PC-9 (cell line): Measurements from ENCODE around the gene SCAF1.

Experiments
- EZH2 ChIP-seq: fragments of 200-600 bp; sonication (generic); IDR thresholded peaks from 2 replicates; pipeline ENCODE4 v1.8.0; 2017; ENCODE audit warnings: antibody characterized with exemption, low read depth
- TF ChIP-seq, protein P1 (sequence below): fragments of 200-600 bp; sonication (generic); conservative IDR thresholded peaks from 2 replicates; pipeline ENCODE4 v1.6.1; 2017; ENCODE audit warnings: mixed run types, antibody characterized with exemption, mild to moderate bottlenecking, moderate library complexity

DNA sequence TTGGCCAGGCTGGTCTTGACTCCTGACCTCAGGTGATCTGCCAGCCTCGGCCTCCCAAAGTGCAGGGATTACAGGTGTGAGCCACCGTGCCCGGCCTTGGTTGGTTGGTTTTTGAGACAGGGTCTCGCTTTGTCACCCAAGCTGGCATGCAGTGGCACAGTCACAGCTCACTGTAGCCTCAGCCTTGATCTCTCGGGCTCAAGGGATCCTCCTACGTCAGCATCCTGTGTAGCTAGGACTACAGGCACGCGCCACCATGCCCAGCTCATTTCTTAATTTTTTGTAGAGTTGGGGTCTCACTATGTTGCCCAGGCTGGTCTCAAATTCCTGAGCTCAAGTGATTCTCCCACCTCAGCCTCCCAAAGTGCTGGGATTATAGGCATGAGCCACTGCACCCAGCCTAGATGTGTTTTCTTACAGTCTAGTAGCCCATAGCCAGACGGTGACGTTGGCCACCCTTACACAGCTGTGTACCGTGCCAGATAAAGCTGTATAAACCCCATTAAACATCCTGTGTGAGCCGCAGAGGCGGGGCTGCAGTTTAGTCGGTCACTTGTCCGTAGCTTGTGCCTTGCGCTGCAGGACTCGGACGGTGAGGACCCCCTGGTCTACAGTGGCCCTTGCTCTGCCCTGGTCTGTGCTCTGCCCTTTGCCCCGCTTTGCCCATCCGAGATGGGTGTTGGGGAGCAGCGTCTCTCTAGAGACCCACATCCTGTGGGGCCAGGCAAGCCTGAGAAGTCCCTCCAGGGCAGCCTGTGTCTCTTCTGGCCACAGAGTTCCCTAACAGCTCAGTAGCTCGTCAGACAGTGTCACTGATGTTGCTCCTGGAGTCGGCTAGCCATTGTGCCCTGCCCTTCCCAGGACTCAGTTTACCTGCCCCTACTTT lies 13.8 kb downstream of the SCAF1 start:
- TF ChIP-seq EZH2: no peak
- TF ChIP-seq, protein P1, sequence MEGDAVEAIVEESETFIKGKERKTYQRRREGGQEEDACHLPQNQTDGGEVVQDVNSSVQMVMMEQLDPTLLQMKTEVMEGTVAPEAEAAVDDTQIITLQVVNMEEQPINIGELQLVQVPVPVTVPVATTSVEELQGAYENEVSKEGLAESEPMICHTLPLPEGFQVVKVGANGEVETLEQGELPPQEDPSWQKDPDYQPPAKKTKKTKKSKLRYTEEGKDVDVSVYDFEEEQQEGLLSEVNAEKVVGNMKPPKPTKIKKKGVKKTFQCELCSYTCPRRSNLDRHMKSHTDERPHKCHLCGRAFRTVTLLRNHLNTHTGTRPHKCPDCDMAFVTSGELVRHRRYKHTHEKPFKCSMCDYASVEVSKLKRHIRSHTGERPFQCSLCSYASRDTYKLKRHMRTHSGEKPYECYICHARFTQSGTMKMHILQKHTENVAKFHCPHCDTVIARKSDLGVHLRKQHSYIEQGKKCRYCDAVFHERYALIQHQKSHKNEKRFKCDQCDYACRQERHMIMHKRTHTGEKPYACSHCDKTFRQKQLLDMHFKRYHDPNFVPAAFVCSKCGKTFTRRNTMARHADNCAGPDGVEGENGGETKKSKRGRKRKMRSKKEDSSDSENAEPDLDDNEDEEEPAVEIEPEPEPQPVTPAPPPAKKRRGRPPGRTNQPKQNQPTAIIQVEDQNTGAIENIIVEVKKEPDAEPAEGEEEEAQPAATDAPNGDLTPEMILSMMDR: no peak
